ENCODE data around the gene ADISSP. TPM values are rescaled to one million over a fixed set of nuclear protein-coding genes. Genes with fewer than 3 reads are reported as not detected.

ADISSP gene
- total and polyA plus RNA-seq, 2 donors (not counting 1 experiment from before 2014, with no cell fraction given) = 17.0 to 23.5 TPM

- TF ChIP-seq EZH2 (IDR thresholded peaks at IDR 0.05; ENCODE audit: low read length, missing control alignments) (no peak), CTCF (conservative IDR thresholded peaks at IDR 0.05 in 1 of 2, IDR thresholded peaks at IDR 0.05 in 1 of 2; ENCODE audit: low read depth in 1 of 2, low read length in 2 of 2) (no peak)
- no peaks in the 10 kb centered on the region for H3K4me1 ChIP-seq (ENCODE audit: control insufficient read depth, extremely low read depth, insufficient read depth, low read length)
- H3K9me3 ChIP-seq (ENCODE audit: control insufficient read depth, insufficient read depth, low read depth, low read length) = no peaks in the 10 kb centered on the region
- no peaks in the 10 kb centered on the region for H3K79me2 ChIP-seq (ENCODE audit: control insufficient read depth, insufficient read depth, low read length)
- no peak overlapping the region for H3K9ac ChIP-seq (ENCODE audit: insufficient read depth, low read length)
- no peak for DNase-seq (ENCODE audit: low read depth in 2 of 2)
- H3K27me3 ChIP-seq (ENCODE audit: control insufficient read depth, insufficient read depth, low read length) = peaks cover 4% of the 10 kb centered on the region
- no peak overlapping the region for H3K4me3 ChIP-seq (replicated peaks in 1 of 4; ENCODE audit: control extremely low read depth in 1 of 4, insufficient read depth in 1 of 4, low read depth in 3 of 4, low read length in 4 of 4)
- no peaks in the 10 kb centered on the region for H3K36me3 ChIP-seq (ENCODE audit: control insufficient read depth, insufficient read depth, low read length)
- H3K4me2 ChIP-seq (ENCODE audit: extremely low read depth, insufficient read depth, low read length) = no peak overlapping the region
- no peak overlapping the region for H2AFZ ChIP-seq (ENCODE audit: low read length)
- H3K27ac ChIP-seq (ENCODE audit: insufficient read depth, low read length) = no peak overlapping the region
- H4K20me1 ChIP-seq (ENCODE audit: control insufficient read depth, extremely low read depth, insufficient read depth, low read length) = no peaks in the 10 kb centered on the region
Observed at GRCh38 chr20:3720068-3720467, 47.5 kb downstream of the ADISSP start.

DNA sequence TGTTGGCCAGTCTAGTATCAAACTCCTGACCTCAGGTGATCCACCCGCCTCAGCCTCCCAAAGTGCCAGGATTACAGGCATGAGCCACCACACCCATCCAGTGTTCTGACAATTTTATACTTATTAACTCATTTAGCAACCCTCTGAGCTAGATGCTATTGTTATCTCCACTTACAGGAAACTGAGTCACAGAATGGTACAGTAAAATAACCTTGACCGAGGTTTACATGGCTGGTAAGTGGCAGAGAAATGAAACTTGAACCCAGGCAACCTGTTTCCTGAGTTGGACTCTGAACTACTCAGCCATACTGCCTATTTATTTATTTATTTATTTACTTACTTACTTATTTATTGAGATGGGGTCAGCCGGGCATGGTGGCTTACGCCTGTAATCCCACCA is 48.5 kb downstream of the ADISSP start:
- no peak for DNase-seq (ENCODE audit: low read depth in 2 of 2)
- Histone ChIP-seq H2AFZ (ENCODE audit: low read length) (no peak overlapping the region), H3K9ac (ENCODE audit: insufficient read depth, low read length) (no peak overlapping the region), H3K4me3 (replicated peaks in 1 of 4; ENCODE audit: control extremely low read depth in 1 of 4, insufficient read depth in 1 of 4, low read depth in 3 of 4, low read length in 4 of 4) (no peak overlapping the region), H3K4me1 (ENCODE audit: control insufficient read depth, extremely low read depth, insufficient read depth, low read length) (no peaks in the 10 kb centered on the region), H3K27ac (ENCODE audit: insufficient read depth, low read length) (no peak overlapping the region), H3K9me3 (ENCODE audit: control insufficient read depth, insufficient read depth, low read depth, low read length) (no peaks in the 10 kb centered on the region), H3K36me3 (ENCODE audit: control insufficient read depth, insufficient read depth, low read length) (no peaks in the 10 kb centered on the region), H3K4me2 (ENCODE audit: extremely low read depth, insufficient read depth, low read length) (no peak overlapping the region), H3K27me3 (ENCODE audit: control insufficient read depth, insufficient read depth, low read length) (peaks cover 4% of the 10 kb centered on the region), H3K79me2 (ENCODE audit: control insufficient read depth, insufficient read depth, low read length) (no peaks in the 10 kb centered on the region), H4K20me1 (ENCODE audit: control insufficient read depth, extremely low read depth, insufficient read depth, low read length) (no peaks in the 10 kb centered on the region)
- no peak for TF ChIP-seq EZH2 (IDR thresholded peaks at IDR 0.05; ENCODE audit: low read length, missing control alignments)
- no peak for TF ChIP-seq CTCF (conservative IDR thresholded peaks at IDR 0.05 in 1 of 2, IDR thresholded peaks at IDR 0.05 in 1 of 2; ENCODE audit: low read depth in 1 of 2, low read length in 2 of 2)

GRCh38 chr20:3716195-3716834 is 51.2 kb downstream of the ADISSP start:
- no peaks in the 10 kb centered on the region for H3K79me2 ChIP-seq (ENCODE audit: control insufficient read depth, insufficient read depth, low read length)
- peaks cover 4% of the 10 kb centered on the region for H3K27me3 ChIP-seq (ENCODE audit: control insufficient read depth, insufficient read depth, low read length)
- H3K4me3 ChIP-seq (replicated peaks in 1 of 4; ENCODE audit: control extremely low read depth in 1 of 4, insufficient read depth in 1 of 4, low read depth in 3 of 4, low read length in 4 of 4) = no peak overlapping the region
- H3K27ac ChIP-seq (ENCODE audit: insufficient read depth, low read length) = no peak overlapping the region
- H3K4me1 ChIP-seq (ENCODE audit: control insufficient read depth, extremely low read depth, insufficient read depth, low read length) = no peaks in the 10 kb centered on the region
- H2AFZ ChIP-seq (ENCODE audit: low read length) = no peak overlapping the region
- TF ChIP-seq CTCF (conservative IDR thresholded peaks at IDR 0.05 in 1 of 2, IDR thresholded peaks at IDR 0.05 in 1 of 2; ENCODE audit: low read depth in 1 of 2, low read length in 2 of 2) (peak; percentile 74 to 88), EZH2 (IDR thresholded peaks at IDR 0.05; ENCODE audit: low read length, missing control alignments) (no peak)
- no peaks in the 10 kb centered on the region for H3K36me3 ChIP-seq (ENCODE audit: control insufficient read depth, insufficient read depth, low read length)
- no peak overlapping the region for H3K4me2 ChIP-seq (ENCODE audit: extremely low read depth, insufficient read depth, low read length)
- DNase-seq (ENCODE audit: low read depth in 2 of 2) = peak; percentile 34 to 55
- H3K9me3 ChIP-seq (ENCODE audit: control insufficient read depth, insufficient read depth, low read depth, low read length) = no peaks in the 10 kb centered on the region
- no peak overlapping the region for H3K9ac ChIP-seq (ENCODE audit: insufficient read depth, low read length)
- no peaks in the 10 kb centered on the region for H4K20me1 ChIP-seq (ENCODE audit: control insufficient read depth, extremely low read depth, insufficient read depth, low read length)
